T-cell (primary cell): ENCODE results near the gene ATL1. TPM values are rescaled to one million over a fixed set of nuclear protein-coding genes. Genes with fewer than 3 reads are reported as not detected.

ENCODE experiments used
- ATAC-seq, 4 experiments: fragments of 200-7000 bp in 3 of 4; fragments of 150-1000 bp in 1 of 4; cut with Tn5 transposase; replicated peaks in 1 of 4; 1 replicate in 3 of 4; 2 replicates in 1 of 4; pipeline ENCODE4 v1.10.0; 2021; ENCODE audit warnings: moderate library complexity in 3 of 4, mild to moderate bottlenecking in 2 of 4, moderate number of reproducible peaks in 1 of 4
- CTCF ChIA-PET, 2 donors: fragments of 300-600 bp; sonication (Branson Sonifier 250); formaldehyde crosslinking; loops; one replicate each; lab custom pipeline; 2022; ENCODE audit warnings: antibody characterized with exemption in 2 of 2; lab: Charles Lee
- POLR2A ChIA-PET, 2 donors: fragments of 300-600 bp; sonication (Branson Sonifier 250); formaldehyde crosslinking; loops; one replicate each; lab custom pipeline; 2022; ENCODE audit warnings: antibody characterized with exemption in 2 of 2; lab: Charles Lee
- DNase-seq, 35 experiments: peaks; one replicate each; pipeline versions ENCODE4 v3.0.0 to v3.0.0-alpha.2; 2013 to 2023
- H3K27ac ChIP-seq: one replicate; pipeline ENCODE4 v1.5.1; 2013; ENCODE audit warnings: low read length
- H3K27me3 ChIP-seq, 2 experiments: replicated peaks in 1 of 2; 1 replicate in 1 of 2; 2 replicates in 1 of 2; pipeline versions ENCODE4 v1.6.1 to v1.7.0; 2013; ENCODE audit warnings: low read length in 1 of 2, mixed read lengths in 1 of 2; ENCODE audit not compliant: control insufficient read depth in 2 of 2, insufficient read depth in 2 of 2; ENCODE audit errors: extremely low read depth in 1 of 2
- H3K36me3 ChIP-seq, 2 donors: 1 replicate in 1 of 2; 2 replicates in 1 of 2; pipeline versions ENCODE4 v1.6.1 to v1.7.0; 2013; ENCODE audit warnings: low read length in 1 of 2; ENCODE audit not compliant: control insufficient read depth in 2 of 2, insufficient read depth in 1 of 2; ENCODE audit errors: extremely low read depth in 1 of 2
- H3K4me1 ChIP-seq, 2 experiments: 1 replicate in 1 of 2; 2 replicates in 1 of 2; pipeline versions ENCODE4 v1.6.1 to v1.7.0; 2013; ENCODE audit warnings: low read length in 2 of 2, mixed read lengths in 1 of 2; ENCODE audit not compliant: insufficient read depth in 2 of 2, control insufficient read depth in 1 of 2; ENCODE audit errors: extremely low read depth in 1 of 2
- H3K4me3 ChIP-seq, 2 donors: 1 replicate in 1 of 2; 2 replicates in 1 of 2; pipeline versions ENCODE4 v1.5.1 to v1.7.0; 2013; ENCODE audit warnings: mild to moderate bottlenecking in 2 of 2, low read length in 1 of 2, moderate library complexity in 1 of 2; ENCODE audit not compliant: control insufficient read depth in 1 of 2; ENCODE audit errors: extremely low read depth in 1 of 2
- H3K9me3 ChIP-seq: 2 replicates; pipeline ENCODE4 v1.7.0; 2013
- H3K27ac Mint-ChIP-seq, 2 donors: one replicate each; pipeline ENCODE4 v1.8.0; 2020 to 2021; ENCODE audit warnings: mild to moderate bottlenecking in 2 of 2, mixed read lengths in 2 of 2
- H3K27me3 Mint-ChIP-seq, 2 donors: one replicate each; pipeline ENCODE4 v1.8.0; 2021 to 2022; ENCODE audit warnings: mixed read lengths in 2 of 2
- H3K36me3 Mint-ChIP-seq: one replicate; pipeline ENCODE4 v1.8.0; 2021; ENCODE audit warnings: mixed read lengths
- H3K4me1 Mint-ChIP-seq, 3 donors: one replicate each; pipeline ENCODE4 v1.8.0; 2020 to 2022; ENCODE audit warnings: mixed read lengths in 3 of 3, mild to moderate bottlenecking in 1 of 3
- H3K4me3 Mint-ChIP-seq, 3 donors: one replicate each; pipeline ENCODE4 v1.8.0; 2020 to 2022; ENCODE audit warnings: mild to moderate bottlenecking in 3 of 3, mixed read lengths in 3 of 3, moderate library complexity in 3 of 3
- H3K9me3 Mint-ChIP-seq, 3 donors: one replicate each; pipeline ENCODE4 v1.8.0; 2020 to 2022; ENCODE audit warnings: mixed read lengths in 3 of 3
- WGBS: methylation state at CpG from one replicate; pipeline ENCODE4 v1.1.5; 2013; ENCODE audit warnings: missing lambda C conversion rate; ENCODE audit not compliant: insufficient coverage; 5-methylcytosine and 5-hydroxymethylcytosine counted together
- total RNA-seq, 35 experiments: library from RNA in 6 of 35; stranded (reverse) in 6 of 35; fragments of 120-200 nt in 1 of 35; gene quantifications; one replicate each; pipeline versions ENCODE4 v1.2.1 to v1.2.4 and lab custom pipeline; 2013 to 2026

ATL1 gene
- total RNA-seq, 5 donors from 2014 or later (not counting 1 experiment from before 2014, with no cell fraction given), result 1.2 to 3.2 (median 2.1) TPM

DNA sequence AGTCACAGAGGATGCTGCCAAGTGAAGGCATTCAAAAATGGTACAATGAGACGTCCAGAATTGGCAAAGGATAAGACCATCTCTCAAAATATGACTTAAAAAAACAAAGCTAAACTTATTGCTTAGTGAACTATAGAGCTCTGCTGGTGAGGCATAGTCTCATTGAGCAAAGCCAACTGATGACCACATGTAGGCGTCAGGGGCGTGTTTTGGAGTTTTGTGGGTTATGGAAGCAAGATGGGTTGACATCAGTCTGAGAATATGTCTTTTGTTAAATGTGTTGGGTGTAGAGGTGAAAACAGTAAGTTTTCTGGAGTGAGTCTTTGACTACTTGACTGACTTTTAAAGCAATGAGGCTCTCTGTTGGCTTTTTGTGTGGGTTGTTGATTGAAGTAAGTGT, 47.2 kb downstream of the ATL1 start:
- Histone ChIP-seq H3K36me3 (no peaks in the 10 kb centered on the region), H3K9me3 (no peaks in the 10 kb centered on the region), H3K4me3 (no peak overlapping the region), H3K27me3 (no peaks in the 10 kb centered on the region), H3K4me1 (no peaks in the 10 kb centered on the region), H3K27ac (no peak overlapping the region)
- no peak for ATAC-seq
- Mint-ChIP-seq H3K27ac (no peak overlapping the region), H3K36me3 (no peaks in the 10 kb centered on the region), H3K4me3 (no peak overlapping the region), H3K4me1 (no peaks in the 10 kb centered on the region), H3K9me3 (no peaks in the 10 kb centered on the region), H3K27me3 (peaks cover 0 to 4% of the 10 kb centered on the region in 2 donors)
- ChIA-PET POLR2A (no interaction called here), CTCF (no interaction called here)
- 55% methylated on average over 3 of the region's 3 CpGs for WGBS
- DNase-seq, result no peak

DNA sequence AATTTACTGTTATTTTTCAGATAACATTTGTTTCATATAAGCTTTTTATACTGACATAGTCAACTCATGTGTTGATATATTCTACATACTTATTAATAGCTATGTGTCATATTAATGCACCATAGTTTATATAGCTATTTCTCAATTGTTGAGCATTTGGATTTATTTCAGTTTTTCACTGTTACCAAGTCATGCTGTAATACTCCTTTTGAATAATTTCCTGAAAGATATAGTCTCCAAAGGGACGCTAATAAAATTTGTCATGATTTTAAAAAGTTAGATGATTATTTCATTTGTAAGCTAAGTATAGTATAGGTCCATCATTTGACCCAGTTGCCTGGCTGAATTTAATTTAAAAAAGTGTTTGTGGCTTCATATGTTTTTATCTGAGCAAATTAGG, 47.8 kb downstream of the ATL1 start:
- H3K9me3 Mint-ChIP-seq, result no peaks in the 10 kb centered on the region
- Histone ChIP-seq H3K27ac (no peak overlapping the region), H3K4me3 (no peak overlapping the region), H3K9me3 (no peaks in the 10 kb centered on the region), H3K36me3 (no peaks in the 10 kb centered on the region), H3K4me1 (no peaks in the 10 kb centered on the region), H3K27me3 (no peaks in the 10 kb centered on the region)
- H3K27ac Mint-ChIP-seq, result no peak overlapping the region
- WGBS, result no CpG with 5 or more reads among the region's 1 CpG
- ATAC-seq, result no peak
- H3K4me3 Mint-ChIP-seq, result no peak overlapping the region
- no peaks in the 10 kb centered on the region for H3K4me1 Mint-ChIP-seq
- ChIA-PET POLR2A (no interaction called here), CTCF (interaction anchor here in 1 of 2 donors (0.6 kb wide), 1 partner anchor 27 kb away, joined by 3 read pairs; no protein-coding TSS in a partner anchor)
- no peak for DNase-seq
- peaks cover 0 to 4% of the 10 kb centered on the region in 2 donors for H3K27me3 Mint-ChIP-seq
- H3K36me3 Mint-ChIP-seq, result no peaks in the 10 kb centered on the region

DNA sequence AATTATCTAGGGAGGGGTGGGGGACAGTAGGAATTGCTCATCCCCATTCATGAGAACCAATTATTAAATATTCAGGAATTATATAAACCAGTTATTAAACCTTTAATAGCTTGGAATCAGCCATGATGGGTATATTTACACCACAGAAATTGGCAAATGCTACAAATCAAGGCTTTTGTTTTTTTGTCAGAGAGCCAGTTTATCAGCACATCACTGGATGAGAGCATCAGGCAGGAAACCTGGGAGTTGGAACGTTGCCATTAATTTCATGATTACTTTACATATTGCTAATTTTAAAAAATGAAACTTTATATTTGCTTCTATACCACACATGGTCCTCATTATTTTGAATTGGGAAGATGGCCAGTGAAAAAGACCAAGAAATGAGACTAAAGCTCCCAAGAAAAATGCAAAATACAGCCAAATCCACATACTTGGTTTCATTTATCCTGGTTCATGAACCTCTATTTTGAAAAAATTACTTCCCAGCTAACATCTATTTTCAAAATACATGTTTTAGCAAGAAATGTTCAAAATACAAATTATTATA, 48.4 kb downstream of the ATL1 start:
- WGBS, result no CpG with 5 or more reads among the region's 1 CpG
- Mint-ChIP-seq H3K4me3 (no peak overlapping the region), H3K36me3 (no peaks in the 10 kb centered on the region), H3K27me3 (peaks cover 0 to 4% of the 10 kb centered on the region in 2 donors), H3K9me3 (no peaks in the 10 kb centered on the region), H3K4me1 (no peaks in the 10 kb centered on the region), H3K27ac (no peak overlapping the region)
- Histone ChIP-seq H3K27ac (no peak overlapping the region), H3K4me3 (no peak overlapping the region), H3K9me3 (no peaks in the 10 kb centered on the region), H3K36me3 (no peaks in the 10 kb centered on the region), H3K27me3 (no peaks in the 10 kb centered on the region), H3K4me1 (no peaks in the 10 kb centered on the region)
- DNase-seq, result no peak
- ATAC-seq, result no peak
- ChIA-PET POLR2A (no interaction called here), CTCF (no interaction called here)

DNA sequence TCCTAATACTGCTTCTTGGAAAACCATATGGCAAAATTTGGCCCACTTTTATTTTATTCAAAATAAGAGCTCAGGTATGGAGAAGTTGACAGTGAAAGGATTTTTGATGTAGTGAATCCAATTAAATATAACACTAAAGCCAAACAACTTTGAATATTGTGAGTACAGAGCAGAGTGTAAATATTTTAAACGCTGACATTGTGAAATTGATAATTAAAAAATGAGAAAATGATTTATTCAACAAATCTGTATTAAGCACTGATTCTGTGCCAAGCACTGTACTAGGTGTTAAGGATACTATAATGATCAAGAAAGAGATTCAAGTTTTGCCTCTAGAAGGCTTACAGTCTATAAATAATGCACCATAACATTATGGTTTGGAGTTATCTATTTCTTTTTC, 50.5 kb downstream of the ATL1 start:
- ATAC-seq, result no peak
- Histone ChIP-seq H3K4me1 (no peaks in the 10 kb centered on the region), H3K36me3 (no peaks in the 10 kb centered on the region), H3K9me3 (no peaks in the 10 kb centered on the region), H3K4me3 (no peak overlapping the region), H3K27ac (no peak overlapping the region), H3K27me3 (no peaks in the 10 kb centered on the region)
- no CpG with 5 or more reads among the region's 1 CpG for WGBS
- Mint-ChIP-seq H3K4me3 (no peak overlapping the region), H3K4me1 (no peaks in the 10 kb centered on the region), H3K27me3 (peaks cover 0 to 4% of the 10 kb centered on the region in 2 donors), H3K9me3 (no peaks in the 10 kb centered on the region), H3K36me3 (peaks cover 2% of the 10 kb centered on the region), H3K27ac (no peak overlapping the region)
- CTCF ChIA-PET, result no interaction called here
- no peak for DNase-seq
- POLR2A ChIA-PET, result no interaction called here

DNA sequence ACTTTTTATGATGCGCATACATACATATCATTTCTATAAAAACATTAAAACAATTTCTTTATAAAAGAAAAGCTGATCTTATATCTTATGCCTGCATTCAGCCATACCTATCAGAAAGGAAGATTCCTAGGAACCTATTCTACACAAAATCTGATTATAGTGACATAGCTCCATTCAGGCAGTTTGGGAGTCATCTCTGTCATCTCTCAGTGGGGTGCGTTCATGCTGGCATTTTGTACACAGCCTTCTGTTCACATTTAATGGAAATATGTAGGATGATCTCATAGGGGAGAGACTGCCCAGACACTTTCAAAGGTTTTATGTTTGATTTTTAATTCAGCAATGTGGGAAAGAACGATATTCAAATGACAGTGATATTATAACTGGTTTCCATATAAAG, 52.9 kb downstream of the ATL1 start:
- Histone ChIP-seq H3K36me3 (no peaks in the 10 kb centered on the region), H3K27ac (no peak overlapping the region), H3K4me1 (no peaks in the 10 kb centered on the region), H3K9me3 (no peaks in the 10 kb centered on the region), H3K27me3 (no peaks in the 10 kb centered on the region), H3K4me3 (no peak overlapping the region)
- no peaks in the 10 kb centered on the region for H3K4me1 Mint-ChIP-seq
- WGBS, result no CpG with 5 or more reads among the region's 3 CpGs
- no peaks in the 10 kb centered on the region for H3K27me3 Mint-ChIP-seq
- POLR2A ChIA-PET, result no interaction called here
- no peak overlapping the region for H3K4me3 Mint-ChIP-seq
- CTCF ChIA-PET, result no interaction called here
- ATAC-seq (no peak), DNase-seq (no peak)
- no peak overlapping the region for H3K27ac Mint-ChIP-seq
- peaks cover 7% of the 10 kb centered on the region for H3K36me3 Mint-ChIP-seq
- H3K9me3 Mint-ChIP-seq, result peaks cover 0 to 3% (median 0%) of the 10 kb centered on the region in 3 donors

DNA sequence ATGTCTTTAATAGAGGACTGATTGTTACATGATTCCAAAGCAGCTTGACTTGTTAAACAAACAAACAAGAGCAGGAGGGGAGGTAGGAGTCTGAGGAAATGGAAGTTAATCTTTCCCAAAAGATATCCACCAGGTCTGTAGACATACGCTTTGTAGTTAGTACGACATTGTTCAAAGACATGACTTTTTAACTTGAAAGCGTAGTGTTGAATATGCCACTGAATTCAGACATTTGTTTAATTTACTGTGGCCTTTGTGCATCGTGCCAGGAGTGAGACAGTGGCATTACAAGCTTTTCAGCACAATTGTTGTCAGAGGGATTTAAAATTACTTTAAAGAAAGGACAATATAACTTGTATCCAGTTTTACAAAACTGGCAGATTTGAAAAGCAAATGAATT, 55.1 kb downstream of the ATL1 start:
- no peak for ATAC-seq
- H3K4me3 Mint-ChIP-seq, result no peak overlapping the region
- no peak for DNase-seq
- H3K27me3 ChIP-seq, result no peaks in the 10 kb centered on the region
- H3K27ac ChIP-seq, result no peak overlapping the region
- H3K9me3 ChIP-seq, result no peaks in the 10 kb centered on the region
- H3K36me3 Mint-ChIP-seq, result peaks cover 7% of the 10 kb centered on the region
- WGBS, result 100% methylated on average over 1 of the region's 4 CpGs
- no peaks in the 10 kb centered on the region for H3K36me3 ChIP-seq
- H3K27ac Mint-ChIP-seq, result no peak overlapping the region
- no peaks in the 10 kb centered on the region for H3K27me3 Mint-ChIP-seq
- peaks cover 0 to 3% (median 0%) of the 10 kb centered on the region in 3 donors for H3K9me3 Mint-ChIP-seq
- no peaks in the 10 kb centered on the region for H3K4me1 Mint-ChIP-seq
- H3K4me1 ChIP-seq, result no peaks in the 10 kb centered on the region
- CTCF ChIA-PET, result interaction anchor here (0.6 to 0.8 kb wide), 3 partner anchors 37 to 171 kb away, joined by 3 read pairs; no protein-coding TSS in a partner anchor
- POLR2A ChIA-PET, result no interaction called here
- H3K4me3 ChIP-seq, result no peak overlapping the region
